H9 (cell line): Measurements from ENCODE around the gene OPHN1. TPM values are rescaled to one million over a fixed set of nuclear protein-coding genes. Genes with fewer than 3 reads are reported as not detected.

Experiments used
- DNase-seq: peaks from one replicate; pipeline ENCODE4 v3.0.0-alpha.2; 2017
- H2AFZ ChIP-seq: one replicate; pipeline ENCODE4 v1.6.1; 2013; ENCODE audit warnings: mild to moderate bottlenecking, low read length, control low read depth, moderate library complexity
- H2AK5ac ChIP-seq: 2 replicates; pipeline ENCODE4 v1.6.1; 2013; ENCODE audit warnings: low read length, control low read depth, mixed read lengths; ENCODE audit not compliant: insufficient read length
- H2BK120ac ChIP-seq: one replicate; pipeline ENCODE4 v1.6.1; 2013; ENCODE audit warnings: low read depth, mild to moderate bottlenecking, low read length, control low read depth, inconsistent platforms; ENCODE audit not compliant: poor library complexity, severe bottlenecking
- H2BK12ac ChIP-seq: 2 replicates; pipeline ENCODE4 v1.6.1; 2013; ENCODE audit warnings: low read length, control low read depth, mixed read lengths, low read depth; ENCODE audit not compliant: insufficient read length
- H2BK15ac ChIP-seq: 2 replicates; pipeline ENCODE4 v1.6.1; 2013; ENCODE audit warnings: low read depth, low read length, control low read depth
- H2BK20ac ChIP-seq: one replicate; pipeline ENCODE4 v1.6.1; 2013; ENCODE audit warnings: low read depth, mild to moderate bottlenecking, low read length, control low read depth, inconsistent platforms; ENCODE audit not compliant: poor library complexity, severe bottlenecking
- H2BK5ac ChIP-seq: 2 replicates; pipeline ENCODE4 v1.6.1; 2013; ENCODE audit warnings: low read length, control low read depth, mixed read lengths; ENCODE audit not compliant: insufficient read length
- H3K14ac ChIP-seq: 2 replicates; pipeline ENCODE4 v1.6.1; 2013; ENCODE audit warnings: low read length, control low read depth; ENCODE audit not compliant: insufficient read depth
- H3K18ac ChIP-seq: 2 replicates; pipeline ENCODE4 v1.6.1; 2013; ENCODE audit warnings: low read depth, mild to moderate bottlenecking, mixed read lengths, low read length, control low read depth; ENCODE audit not compliant: insufficient read length
- H3K23ac ChIP-seq: 2 replicates; pipeline ENCODE4 v1.6.1; 2013; ENCODE audit warnings: low read length, control low read depth, mixed read lengths, low read depth; ENCODE audit not compliant: insufficient read length
- H3K23me2 ChIP-seq: 2 replicates; pipeline ENCODE4 v1.6.1; 2013; ENCODE audit warnings: low read depth, mild to moderate bottlenecking, mixed read lengths, low read length, control low read depth; ENCODE audit not compliant: insufficient read length, poor library complexity, severe bottlenecking
- H3K27ac ChIP-seq: 2 replicates; pipeline ENCODE4 v1.5.1; 2013; ENCODE audit warnings: low read length, control low read depth, mixed read lengths, low read depth; ENCODE audit not compliant: insufficient read length
- H3K27me3 ChIP-seq: 2 replicates; pipeline ENCODE4 v1.6.1; 2013; ENCODE audit warnings: low read length, control low read depth, inconsistent platforms; ENCODE audit not compliant: insufficient read depth
- H3K4ac ChIP-seq: 2 replicates; pipeline ENCODE4 v1.6.1; 2013; ENCODE audit warnings: low read depth, mild to moderate bottlenecking, control low read depth, inconsistent platforms, low read length, moderate library complexity
- H3K4me1 ChIP-seq: 2 replicates; pipeline ENCODE4 v1.6.1; 2013; ENCODE audit warnings: low read length, control low read depth, inconsistent platforms; ENCODE audit not compliant: insufficient read depth
- H3K4me2 ChIP-seq: 2 replicates; pipeline ENCODE4 v1.6.1; 2013; ENCODE audit warnings: low read length, control low read depth, mixed read lengths; ENCODE audit not compliant: insufficient read length, insufficient read depth
- H3K56ac ChIP-seq: 2 replicates; pipeline ENCODE4 v1.6.1; 2013; ENCODE audit warnings: low read depth, mild to moderate bottlenecking, mixed read lengths, low read length, control low read depth; ENCODE audit not compliant: insufficient read length
- H3K79me1 ChIP-seq: 2 replicates; pipeline ENCODE4 v1.6.1; 2013; ENCODE audit warnings: low read depth, mild to moderate bottlenecking, moderate library complexity, low read length, control low read depth, inconsistent platforms; ENCODE audit not compliant: insufficient read depth, poor library complexity, severe bottlenecking
- H3K79me2 ChIP-seq: 2 replicates; pipeline ENCODE4 v1.6.1; 2013; ENCODE audit warnings: low read length, control low read depth, inconsistent platforms; ENCODE audit not compliant: insufficient read depth
- H3K9ac ChIP-seq: 2 replicates; pipeline ENCODE4 v1.6.1; 2013; ENCODE audit warnings: low read length, control low read depth, mixed read lengths; ENCODE audit not compliant: insufficient read length; ENCODE audit errors: extremely low read depth
- H3K9me3 ChIP-seq: one replicate; pipeline ENCODE4 v1.6.1; 2013; ENCODE audit warnings: low read depth, low read length, inconsistent platforms; ENCODE audit not compliant: control insufficient read depth
- H3T11ph ChIP-seq: one replicate; pipeline ENCODE4 v1.6.1; 2013; ENCODE audit warnings: mild to moderate bottlenecking, low read length, control low read depth, inconsistent platforms
- H4K20me1 ChIP-seq: one replicate; pipeline ENCODE4 v1.6.1; 2013; ENCODE audit not compliant: control insufficient read depth, insufficient read length, insufficient read depth
- H4K5ac ChIP-seq: 2 replicates; pipeline ENCODE4 v1.6.1; 2013; ENCODE audit warnings: low read depth, mild to moderate bottlenecking, mixed read lengths, low read length, control low read depth; ENCODE audit not compliant: insufficient read length
- H4K8ac ChIP-seq: replicated peaks from 2 replicates; pipeline ENCODE4 v1.6.1; 2013; ENCODE audit warnings: low read length, control low read depth, mixed read lengths, low read depth; ENCODE audit not compliant: insufficient read length
- H4K91ac ChIP-seq: 2 replicates; pipeline ENCODE4 v1.6.1; 2013; ENCODE audit warnings: low read depth, mild to moderate bottlenecking, moderate library complexity, mixed read lengths, low read length, control low read depth; ENCODE audit not compliant: insufficient read length
- H3K27ac Mint-ChIP-seq, 3 experiments: 2 replicates in 2 of 3; 3 replicates in 1 of 3; pipeline ENCODE4 v1.8.0; 2020 to 2021; ENCODE audit warnings: mixed read lengths in 3 of 3, mild to moderate bottlenecking in 1 of 3, moderate library complexity in 1 of 3
- H3K27me3 Mint-ChIP-seq: 2 replicates; pipeline ENCODE4 v1.8.0; 2021; ENCODE audit warnings: low read depth, mild to moderate bottlenecking, moderate library complexity, mixed read lengths
- H3K36me3 Mint-ChIP-seq, 3 experiments: 2 replicates in 2 of 3; 3 replicates in 1 of 3; pipeline ENCODE4 v1.8.0; 2020 to 2021; ENCODE audit warnings: low read depth in 3 of 3, mixed read lengths in 3 of 3; ENCODE audit not compliant: insufficient read depth in 1 of 3
- H3K4me1 Mint-ChIP-seq, 2 experiments: 2 replicates each; pipeline ENCODE4 v1.8.0; 2020; ENCODE audit warnings: mixed read lengths in 2 of 2
- H3K4me3 Mint-ChIP-seq, 2 experiments: 2 replicates in 1 of 2; 3 replicates in 1 of 2; pipeline ENCODE4 v1.8.0; 2020 to 2021; ENCODE audit warnings: mild to moderate bottlenecking in 2 of 2, mixed read lengths in 2 of 2, moderate library complexity in 1 of 2
- H3K9me3 Mint-ChIP-seq, 2 experiments: 2 replicates in 1 of 2; 3 replicates in 1 of 2; pipeline ENCODE4 v1.8.0; 2020; ENCODE audit warnings: mild to moderate bottlenecking in 2 of 2, mixed read lengths in 2 of 2, moderate library complexity in 1 of 2
- WGBS: extraction: QIAGEN DNeasy Blood & Tissue Kit; methylation state at CpG from one replicate; pipeline ENCODE4 v1.1.7; 2013; ENCODE audit warnings: missing lambda C conversion rate, low lambda C conversion rate, mixed read lengths; ENCODE audit not compliant: insufficient read length; ENCODE audit errors: extremely low coverage; 5-methylcytosine and 5-hydroxymethylcytosine counted together
- total RNA-seq: library from RNA; stranded (reverse); gene quantifications from 2 replicates; pipeline ENCODE4 v1.2.1, GENCODE V29; 2021
- TF ChIP-seq, protein P1 (sequence below): fragments of 200-600 bp; sonication (generic); conservative IDR thresholded peaks from 3 replicates; pipeline ENCODE4 v1.8.0; 2021; ENCODE audit warnings: antibody characterized with exemption, mild to moderate bottlenecking

Gene OPHN1
- total RNA-seq, 1 experiment from 2014 or later, result 1.5 TPM

DNA sequence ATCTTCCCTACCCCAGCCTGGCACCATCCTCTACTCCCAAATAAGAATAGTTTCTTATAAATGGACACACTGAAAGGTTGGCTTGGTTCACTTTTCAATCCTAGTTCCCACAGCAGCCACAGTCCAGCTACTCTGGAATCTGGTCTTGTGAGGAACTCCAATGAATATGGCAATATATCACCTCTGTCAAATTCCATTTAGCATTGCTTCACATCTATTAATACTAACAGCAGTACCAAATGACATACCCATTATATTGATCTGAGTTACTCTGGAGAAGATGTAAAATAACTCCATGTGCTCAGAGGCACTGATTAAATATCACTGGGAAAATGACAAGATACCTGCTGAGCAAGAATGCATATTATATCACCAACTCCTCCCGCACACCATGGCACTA lies 8.6 kb downstream of the OPHN1 start:
- Histone ChIP-seq H4K8ac (no peak overlapping the region), H4K20me1 (no peaks in the 10 kb centered on the region), H3K27me3 (no peaks in the 10 kb centered on the region), H3K23ac (no peak overlapping the region), H3K27ac (no peak overlapping the region), H4K91ac (no peak overlapping the region), H3K4me2 (no peak overlapping the region), H2AFZ (no peak overlapping the region), H3K79me1 (no peaks in the 10 kb centered on the region), H3K18ac (no peak overlapping the region), H2AK5ac (no peak overlapping the region), H3K4ac (no peak overlapping the region), H3K14ac (no peak overlapping the region), H2BK5ac (no peak overlapping the region), H3K23me2 (no peaks in the 10 kb centered on the region), H3T11ph (no peak overlapping the region), H3K9me3 (peaks cover 27% of the 10 kb centered on the region), H3K56ac (no peak overlapping the region), H2BK12ac (no peak overlapping the region), H3K4me1 (no peaks in the 10 kb centered on the region), H2BK120ac (no peak overlapping the region), H3K79me2 (no peaks in the 10 kb centered on the region), H3K9ac (no peak overlapping the region), H4K5ac (no peak overlapping the region), H2BK20ac (no peak overlapping the region), H2BK15ac (no peak overlapping the region)
- no CpG with 5 or more reads among the region's 1 CpG for WGBS
- Mint-ChIP-seq H3K4me3 (no peak overlapping the region), H3K4me1 (peaks cover 4 to 5% of the 10 kb centered on the region in 2 experiments), H3K36me3 (peaks cover 3 to 18% (median 17%) of the 10 kb centered on the region in 3 experiments), H3K27me3 (no peaks in the 10 kb centered on the region; the same call in 1 of the 2 replicates), H3K27ac (no peak overlapping the region), H3K9me3 (peaks cover 60 to 61% of the 10 kb centered on the region in 2 experiments)
- TF ChIP-seq, protein P1, sequence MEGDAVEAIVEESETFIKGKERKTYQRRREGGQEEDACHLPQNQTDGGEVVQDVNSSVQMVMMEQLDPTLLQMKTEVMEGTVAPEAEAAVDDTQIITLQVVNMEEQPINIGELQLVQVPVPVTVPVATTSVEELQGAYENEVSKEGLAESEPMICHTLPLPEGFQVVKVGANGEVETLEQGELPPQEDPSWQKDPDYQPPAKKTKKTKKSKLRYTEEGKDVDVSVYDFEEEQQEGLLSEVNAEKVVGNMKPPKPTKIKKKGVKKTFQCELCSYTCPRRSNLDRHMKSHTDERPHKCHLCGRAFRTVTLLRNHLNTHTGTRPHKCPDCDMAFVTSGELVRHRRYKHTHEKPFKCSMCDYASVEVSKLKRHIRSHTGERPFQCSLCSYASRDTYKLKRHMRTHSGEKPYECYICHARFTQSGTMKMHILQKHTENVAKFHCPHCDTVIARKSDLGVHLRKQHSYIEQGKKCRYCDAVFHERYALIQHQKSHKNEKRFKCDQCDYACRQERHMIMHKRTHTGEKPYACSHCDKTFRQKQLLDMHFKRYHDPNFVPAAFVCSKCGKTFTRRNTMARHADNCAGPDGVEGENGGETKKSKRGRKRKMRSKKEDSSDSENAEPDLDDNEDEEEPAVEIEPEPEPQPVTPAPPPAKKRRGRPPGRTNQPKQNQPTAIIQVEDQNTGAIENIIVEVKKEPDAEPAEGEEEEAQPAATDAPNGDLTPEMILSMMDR, result no peak
- no peak for DNase-seq
